ENCODE data around the gene RANBP1.
"Not testable (repeated sequence)": the region's sequence is repeated elsewhere in the genome, so short reads cannot be mapped to it uniquely, and the experiment has no call there.

Gene RANBP1

DNA sequence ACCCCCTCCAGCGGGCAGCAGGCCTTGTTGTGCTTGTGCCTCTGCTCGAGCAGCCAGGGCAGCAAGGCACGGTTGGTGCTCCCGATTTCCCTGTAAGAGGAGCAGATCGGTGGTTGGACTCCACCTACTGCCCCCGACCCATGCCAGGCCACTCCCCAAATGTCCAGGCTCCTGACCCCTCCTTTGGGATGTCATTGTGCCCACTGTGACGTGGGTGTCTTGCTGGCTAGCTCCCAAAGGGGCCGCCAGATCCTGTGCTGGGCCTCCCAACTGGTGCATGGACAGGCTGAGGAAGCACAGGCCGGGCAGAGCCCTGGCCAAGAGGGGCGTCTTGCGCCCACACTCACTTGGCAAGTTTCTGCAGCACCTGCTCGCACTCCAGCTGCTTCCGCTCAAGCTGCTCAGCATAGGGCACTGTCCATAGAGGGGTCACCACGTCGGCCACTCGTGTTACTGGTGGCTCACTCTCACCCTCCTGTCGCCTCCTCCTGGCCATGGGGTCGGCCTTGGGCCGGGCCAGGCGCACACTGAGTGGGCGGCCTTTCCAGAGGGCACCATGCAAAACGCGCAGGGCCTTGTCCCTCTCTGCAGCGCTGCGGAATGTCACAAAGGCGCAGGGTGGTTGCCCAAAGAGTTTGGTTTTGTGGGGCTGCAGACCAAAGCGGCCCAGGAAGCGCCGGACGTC is at the start of gene RANBP1:
TSS of gene RANBP1 (plus strand) at position 414 of the 685 bp plus-strand sequence. CDS start at position 495, 81 bp downstream.
- no peak for DNase-seq

DNA sequence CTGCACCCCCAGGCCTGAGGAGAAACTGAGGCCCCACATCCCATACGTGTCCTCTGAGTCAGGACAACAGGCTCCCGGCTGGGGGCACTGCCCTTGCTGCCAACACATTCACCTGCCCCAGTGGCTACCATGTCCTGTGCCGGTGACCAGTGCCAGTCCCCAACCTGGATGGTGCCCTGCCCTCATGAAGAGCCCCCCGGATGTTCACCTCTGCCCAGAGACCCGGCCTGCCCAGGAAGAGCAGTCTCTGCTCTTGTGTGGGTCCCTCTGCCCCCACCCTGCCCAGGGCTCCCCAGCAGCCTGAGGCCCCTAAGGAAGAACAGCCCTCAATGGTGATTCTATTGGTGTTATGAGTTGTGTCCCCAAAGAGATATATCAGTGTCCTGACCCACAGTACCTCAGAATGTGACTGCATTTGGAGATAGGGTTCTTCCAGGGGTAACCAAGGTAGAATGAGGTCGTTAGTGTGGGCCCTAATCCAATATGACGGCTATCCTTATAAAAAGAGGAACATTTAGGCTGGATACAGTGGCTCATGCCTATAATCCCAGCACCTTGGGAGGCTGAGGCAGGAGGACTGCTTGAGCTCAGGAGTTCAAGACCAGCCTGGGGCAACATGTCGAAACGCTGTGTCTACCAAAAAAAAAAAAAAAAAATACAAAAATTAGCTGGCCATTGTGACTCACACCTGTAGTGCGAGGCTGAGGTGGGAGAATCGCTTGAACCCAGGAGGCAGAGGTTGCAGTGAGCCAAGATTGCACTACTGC is 49.1 kb upstream of the RANBP1 start:
- no peak for DNase-seq

DNA sequence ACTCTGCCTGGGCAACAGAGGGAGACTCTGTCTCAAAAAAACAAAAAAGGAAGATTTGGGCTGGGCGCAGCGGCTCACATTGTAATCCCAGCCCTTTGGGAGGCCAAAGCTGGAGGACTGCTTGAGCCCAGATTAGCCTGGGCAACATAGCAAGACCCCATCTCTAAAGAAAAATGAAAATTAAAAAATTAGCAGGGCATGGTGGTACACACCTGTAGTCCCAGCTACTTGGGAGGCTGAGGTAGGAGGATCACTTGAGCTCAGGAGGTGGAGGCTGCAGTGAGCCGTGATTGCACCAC is 48.6 kb upstream of the RANBP1 start:
- DNase-seq, result not testable (repeated sequence)

DNA sequence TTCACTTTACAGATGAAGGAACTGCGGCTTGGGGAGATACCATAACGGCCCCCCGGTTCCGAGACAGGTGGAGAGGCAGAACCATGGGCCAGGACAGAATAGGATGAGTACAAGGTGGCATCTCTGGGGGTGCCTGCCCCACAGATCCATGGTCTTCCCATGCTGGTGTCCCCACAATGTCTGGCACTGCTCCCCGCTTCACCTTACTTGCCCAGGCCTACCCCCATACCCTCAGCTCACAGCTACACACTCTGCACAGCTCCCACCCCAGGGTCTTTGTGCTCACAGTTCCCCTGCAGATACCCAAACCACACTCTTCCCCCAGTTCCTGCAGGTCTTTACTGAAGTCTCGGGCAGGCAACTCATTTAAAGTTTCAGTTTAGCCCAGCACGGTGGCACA is 47.3 kb upstream of the RANBP1 start:
- DNase-seq, result no peak

DNA sequence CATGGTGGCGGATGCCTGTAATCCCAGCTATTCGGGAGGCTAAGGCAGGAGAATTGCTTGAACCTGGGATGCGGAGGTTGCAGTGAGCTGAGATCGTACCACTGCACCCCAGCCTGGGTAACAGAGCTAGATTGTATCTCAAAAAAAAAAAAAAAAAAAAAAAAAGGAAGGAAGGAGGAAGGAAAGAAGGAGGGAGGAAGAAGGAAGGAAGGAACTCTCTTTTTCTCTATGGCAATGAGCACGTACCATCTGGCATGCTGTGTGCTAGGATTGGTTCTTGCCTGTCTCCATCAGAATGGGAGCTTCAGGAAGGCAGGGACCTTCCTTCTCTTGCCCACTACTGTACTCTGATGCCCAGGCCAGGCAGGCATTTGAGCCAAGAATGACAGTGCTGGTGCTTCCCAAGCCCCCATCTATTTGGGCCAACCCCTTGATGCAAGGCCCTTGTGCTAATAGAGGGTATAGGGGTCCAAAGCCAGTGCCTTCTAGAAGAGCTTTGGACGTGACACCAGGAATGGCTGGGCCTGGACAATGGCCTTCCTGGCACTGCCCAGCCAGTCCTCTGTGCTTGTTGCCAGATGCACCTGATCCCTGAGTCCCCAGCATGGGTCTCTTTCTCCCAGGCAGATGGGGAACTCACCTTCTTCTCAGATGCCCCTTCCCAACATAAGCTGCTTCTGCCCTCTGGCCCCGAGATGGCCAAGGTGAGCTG is 46.4 kb upstream of the RANBP1 start:
- DNase-seq, result no peak

DNA sequence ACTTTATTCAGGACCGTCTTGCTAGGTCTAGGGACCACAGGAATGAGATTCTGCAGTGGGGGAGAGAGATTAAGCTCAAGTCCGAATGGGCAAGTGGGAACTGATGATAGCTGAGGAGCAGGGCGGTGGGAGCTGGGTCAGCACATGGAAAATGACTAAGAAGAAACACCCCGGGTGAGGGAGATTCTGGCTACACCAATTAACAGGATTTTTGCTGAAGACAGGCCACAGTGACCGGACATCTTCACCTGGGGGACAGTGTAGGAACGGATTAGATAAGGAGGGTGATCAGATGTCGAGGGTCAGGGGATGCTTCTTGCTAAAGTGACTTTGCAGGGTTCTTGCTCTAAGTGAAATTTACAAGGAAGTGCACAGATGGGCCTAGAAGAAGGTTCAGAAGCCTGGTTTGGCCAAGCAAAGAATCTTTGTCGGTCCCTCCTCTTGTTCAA is 44.4 kb upstream of the RANBP1 start:
- DNase-seq, result no peak

DNA sequence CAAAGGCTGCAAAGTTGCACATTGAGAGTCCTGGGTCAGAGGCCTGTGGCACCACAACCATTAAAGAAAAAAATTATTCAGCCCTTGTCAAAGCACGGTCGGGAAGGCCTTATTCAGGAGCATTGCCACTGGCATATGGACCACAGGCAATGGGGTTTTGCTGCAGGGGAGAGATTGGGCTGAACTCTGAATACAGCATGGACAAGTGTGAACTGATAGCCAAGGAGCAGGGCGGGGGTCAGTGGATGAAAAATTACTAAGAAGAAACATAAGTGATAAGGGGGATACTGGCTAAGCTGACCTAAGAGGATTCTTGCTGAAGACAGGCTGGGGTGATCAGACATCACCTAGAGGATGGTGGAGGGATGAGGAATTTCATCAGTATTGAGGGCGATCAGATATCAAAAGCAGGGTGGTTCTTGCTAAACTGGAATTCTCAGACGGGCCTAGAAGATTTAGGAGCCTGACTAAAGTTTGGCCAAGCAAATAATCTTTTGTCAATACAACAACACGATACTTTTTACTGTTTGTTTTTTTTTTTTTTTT is 39.2 kb upstream of the RANBP1 start:
- DNase-seq, result no peak

DNA sequence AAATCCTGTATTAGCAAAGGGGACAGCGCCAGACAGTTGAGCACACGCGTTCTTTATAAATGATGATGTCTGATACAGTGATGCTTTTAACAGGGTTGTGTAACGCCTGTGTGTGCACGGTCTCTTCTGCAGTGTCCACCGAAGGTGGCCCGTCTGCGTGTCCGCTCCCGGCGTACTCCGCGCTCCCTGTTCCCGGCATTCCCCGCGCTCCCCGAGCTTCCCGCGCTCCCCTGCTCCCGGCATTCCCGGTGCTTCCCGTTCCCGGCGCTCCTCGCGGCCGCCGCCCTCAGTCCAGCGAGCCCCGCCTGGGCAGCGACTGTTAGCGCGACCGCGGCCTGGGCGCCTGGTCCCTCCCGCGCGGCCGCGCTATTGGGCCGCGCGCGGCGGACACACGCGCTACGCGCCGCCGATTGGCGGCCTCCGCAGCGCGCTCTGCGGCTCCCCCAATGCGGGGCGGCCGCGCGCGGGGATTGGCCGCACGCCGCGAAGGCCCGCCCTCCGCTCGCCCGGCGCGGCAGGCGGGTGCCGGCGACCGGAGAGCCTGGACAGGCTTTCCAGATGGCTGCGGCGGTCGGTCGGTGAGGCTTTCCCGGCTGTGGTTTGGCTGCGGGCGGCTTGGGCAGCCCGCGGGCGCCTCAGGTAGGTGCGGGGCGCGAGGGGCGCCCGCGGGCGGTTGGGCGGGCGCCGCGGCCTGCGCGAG is 36.0 kb upstream of the RANBP1 start, which contains the start of gene DGCR8:
TSS of gene DGCR8 (plus strand) at position 497 of the 700 bp plus-strand sequence. CDS start 5,723 bp downstream, outside the sequence.
- DNase-seq, result peak; percentile 51 to 81

DNA sequence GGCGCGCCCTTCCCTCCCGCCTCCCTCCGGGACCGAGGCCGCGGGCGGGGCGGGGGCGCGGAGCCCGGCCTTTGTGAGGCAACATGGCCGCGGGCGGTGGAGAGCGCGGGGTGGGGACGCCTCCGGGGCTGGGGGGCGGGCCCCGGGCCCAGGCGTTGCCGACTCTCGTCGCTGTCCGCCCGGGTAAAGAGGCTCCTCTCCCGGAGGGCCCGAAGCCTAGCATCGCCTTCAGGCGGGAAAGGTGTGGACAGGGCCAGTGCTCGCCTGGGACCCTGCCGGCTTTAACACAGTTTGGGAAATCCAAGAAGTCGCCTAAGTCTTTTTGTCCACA is 35.5 kb upstream of the RANBP1 start:
- peak in 1 of 2 experiments; percentile 53 for DNase-seq

DNA sequence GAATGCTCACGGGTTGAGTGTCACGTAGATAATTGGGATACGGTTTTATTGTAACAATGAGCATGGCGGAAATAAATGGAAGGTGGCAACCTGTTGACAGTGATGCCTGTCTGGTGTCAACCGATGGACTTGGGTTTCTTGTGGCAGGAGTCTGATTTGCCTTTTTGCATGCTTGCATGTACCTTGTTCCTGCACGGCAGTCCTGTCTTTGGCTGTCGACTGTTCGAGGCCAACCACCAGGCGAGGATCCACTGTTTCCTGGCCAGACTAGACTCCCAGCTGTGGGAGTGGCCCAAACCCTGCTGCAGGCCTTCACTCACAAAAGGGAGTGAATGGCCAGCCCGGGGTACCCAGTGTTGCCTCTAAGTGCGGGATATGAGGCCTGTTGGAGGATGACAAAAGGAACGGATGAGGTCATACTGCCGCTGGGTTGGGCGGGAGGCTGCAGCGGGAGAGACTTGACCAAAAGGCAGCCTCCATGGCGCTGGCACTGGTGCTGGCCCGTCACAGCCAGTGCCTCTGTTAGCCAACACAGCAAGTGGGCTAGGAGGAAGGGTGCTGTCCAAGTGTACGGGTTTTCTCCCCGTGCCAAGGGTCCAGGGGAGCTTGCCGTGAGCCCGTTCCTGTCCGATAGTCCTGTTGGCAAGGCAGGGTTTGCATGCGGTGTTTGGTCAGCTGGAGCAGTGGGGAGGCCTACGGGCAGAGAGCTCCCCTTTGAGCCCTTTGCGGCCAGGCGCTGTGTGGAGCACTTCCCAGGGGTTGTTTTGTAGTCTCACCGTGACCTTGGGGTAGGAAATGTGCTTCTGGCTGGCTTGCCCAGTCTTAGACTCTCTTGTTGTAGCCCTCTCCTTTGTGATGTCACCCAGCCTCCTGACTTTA is 34.9 kb upstream of the RANBP1 start:
- no peak for DNase-seq

DNA sequence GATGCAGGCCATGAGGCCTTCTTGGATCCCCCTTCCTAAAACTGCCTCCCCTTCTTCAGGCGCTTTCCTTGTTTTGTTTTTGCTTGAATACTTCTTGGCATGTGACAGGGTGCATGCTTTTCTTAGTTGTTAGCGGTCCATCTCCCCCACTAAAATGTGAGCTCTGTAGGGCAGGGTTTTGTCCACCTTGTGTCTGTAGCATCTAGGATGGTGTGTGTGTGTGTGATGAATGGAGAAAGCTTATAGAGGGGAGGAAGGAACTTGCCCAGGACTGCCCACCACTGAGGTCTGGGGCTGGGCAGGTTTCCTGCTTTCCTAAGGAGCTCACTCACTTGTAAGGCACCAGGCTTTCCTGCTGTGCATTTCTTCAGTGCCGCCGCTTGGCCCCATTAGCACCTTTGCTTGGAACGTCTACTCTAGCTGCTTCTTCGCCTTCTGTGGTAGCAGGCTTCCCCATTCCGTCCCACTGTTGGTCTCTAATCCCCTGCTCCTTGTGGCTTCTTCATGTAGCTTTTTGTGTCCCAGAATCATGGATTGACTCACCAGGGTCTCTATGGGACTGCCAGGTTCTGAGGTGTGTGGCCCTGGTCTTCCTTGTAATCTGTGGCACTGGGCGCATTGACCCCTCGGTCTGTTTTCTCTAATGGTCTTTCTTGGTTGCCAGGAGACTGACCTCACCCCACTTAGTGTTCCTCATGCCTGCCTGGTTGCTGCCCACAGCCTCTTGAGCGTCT is 32.6 kb upstream of the RANBP1 start:
- no peak for DNase-seq

DNA sequence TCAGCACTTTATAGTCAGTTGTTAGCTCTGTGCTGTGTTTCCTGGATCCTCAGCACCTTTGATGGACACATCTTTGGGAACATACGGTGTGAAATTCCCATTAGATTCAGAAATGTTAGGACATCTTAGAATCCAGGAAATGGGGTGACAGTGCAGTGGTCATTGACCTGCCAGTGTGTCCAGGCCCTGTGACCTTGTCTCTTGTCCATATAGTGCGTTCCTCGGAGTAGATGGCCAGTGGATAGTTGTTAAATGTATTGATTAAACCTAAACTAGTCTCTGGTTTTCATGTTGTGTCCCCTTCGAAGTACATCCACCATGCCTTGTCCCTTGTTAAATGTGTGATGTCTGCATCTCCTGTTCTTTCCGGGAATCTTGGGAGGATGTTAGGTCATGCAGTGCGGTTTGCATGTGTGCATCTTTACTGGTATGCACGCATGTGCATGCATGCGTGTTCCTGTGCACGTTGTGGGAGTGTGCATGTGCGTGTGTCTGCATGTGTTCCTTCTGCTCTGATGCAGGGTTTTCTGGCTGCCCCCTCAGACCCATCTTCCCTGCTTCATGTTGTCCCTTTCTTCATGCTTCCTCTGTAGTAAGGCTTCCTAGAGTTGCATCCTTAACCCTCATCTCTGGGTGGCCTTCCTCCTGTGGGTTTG is 31.9 kb upstream of the RANBP1 start:
- DNase-seq, result no peak

DNA sequence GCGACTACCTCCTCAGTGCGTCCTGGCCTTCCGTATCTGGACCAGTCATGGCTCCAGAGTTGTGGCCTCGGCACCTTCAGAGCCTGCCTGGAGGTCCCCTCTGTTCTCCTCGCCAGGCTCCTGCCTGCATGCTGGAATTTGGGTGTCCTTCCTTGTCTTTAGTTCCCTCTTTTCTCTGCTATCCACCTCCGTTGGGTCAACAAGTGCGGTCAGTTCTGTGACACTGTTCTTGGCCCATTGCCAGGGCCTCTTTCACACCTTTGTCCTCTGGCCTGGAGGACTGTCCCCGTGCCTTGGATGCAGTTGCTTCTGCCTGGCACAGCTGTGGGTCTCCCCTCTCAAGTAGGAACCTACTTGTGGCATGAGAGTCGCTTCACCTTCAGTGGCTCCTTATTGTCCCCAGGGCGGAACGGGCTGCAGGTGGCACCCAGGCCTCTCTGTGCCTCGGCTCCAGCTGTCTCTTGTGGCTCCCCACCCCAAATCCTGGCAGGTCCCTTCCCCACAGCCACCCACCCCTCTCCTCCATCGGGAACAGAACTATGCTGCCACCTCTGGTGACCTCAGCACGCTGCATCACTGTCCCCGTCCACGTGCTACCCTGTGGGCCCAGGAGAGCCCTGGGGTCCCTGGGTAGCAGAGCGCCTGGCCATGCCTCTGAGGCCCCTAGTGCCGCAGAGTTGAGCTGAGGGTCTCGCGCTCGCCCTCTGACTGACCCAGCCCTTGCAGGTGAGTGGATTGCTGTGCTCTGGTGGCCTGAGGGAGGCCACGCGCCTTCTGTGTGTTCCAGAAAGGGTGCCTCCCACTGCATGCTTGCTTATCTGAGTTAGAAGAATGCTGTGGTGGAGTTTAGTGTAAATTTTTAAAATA is 31.1 kb upstream of the RANBP1 start:
- DNase-seq, result no peak

DNA sequence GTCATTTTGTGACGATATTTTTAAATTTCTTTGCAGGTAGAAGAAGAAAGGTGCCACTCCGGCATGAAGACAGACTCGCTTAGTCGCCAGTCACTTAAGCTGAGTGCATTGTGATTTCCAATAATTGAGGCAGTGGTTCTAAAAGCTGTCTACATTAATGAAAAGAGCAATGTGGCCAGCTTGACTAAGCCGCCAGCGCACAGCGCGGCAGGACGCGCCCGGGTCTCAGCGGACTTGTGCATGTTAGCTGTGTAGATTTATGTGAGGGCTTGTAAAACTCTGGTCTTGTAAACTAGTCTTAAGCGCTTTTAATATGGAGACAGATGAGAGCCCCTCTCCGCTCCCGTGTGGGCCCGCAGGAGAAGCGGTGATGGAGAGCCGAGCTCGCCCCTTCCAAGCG is 30.3 kb upstream of the RANBP1 start:
- DNase-seq, result no peak

DNA sequence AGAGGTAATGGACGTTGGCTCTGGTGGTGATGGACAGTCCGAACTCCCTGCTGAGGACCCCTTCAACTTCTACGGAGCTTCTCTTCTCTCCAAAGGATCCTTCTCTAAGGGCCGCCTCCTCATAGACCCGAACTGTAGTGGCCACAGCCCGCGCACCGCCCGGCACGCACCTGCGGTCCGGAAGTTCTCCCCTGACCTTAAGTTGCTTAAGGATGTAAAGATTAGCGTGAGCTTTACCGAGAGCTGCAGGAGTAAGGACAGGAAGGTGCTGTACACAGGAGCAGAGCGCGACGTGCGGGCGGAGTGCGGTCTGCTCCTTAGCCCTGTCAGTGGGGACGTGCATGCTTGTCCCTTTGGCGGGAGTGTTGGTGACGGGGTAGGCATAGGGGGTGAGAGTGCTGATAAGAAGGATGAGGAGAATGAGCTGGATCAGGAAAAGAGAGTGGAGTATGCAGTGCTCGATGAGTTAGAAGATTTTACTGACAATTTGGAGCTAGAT is 29.8 kb upstream of the RANBP1 start:
- no peak for DNase-seq

DNA sequence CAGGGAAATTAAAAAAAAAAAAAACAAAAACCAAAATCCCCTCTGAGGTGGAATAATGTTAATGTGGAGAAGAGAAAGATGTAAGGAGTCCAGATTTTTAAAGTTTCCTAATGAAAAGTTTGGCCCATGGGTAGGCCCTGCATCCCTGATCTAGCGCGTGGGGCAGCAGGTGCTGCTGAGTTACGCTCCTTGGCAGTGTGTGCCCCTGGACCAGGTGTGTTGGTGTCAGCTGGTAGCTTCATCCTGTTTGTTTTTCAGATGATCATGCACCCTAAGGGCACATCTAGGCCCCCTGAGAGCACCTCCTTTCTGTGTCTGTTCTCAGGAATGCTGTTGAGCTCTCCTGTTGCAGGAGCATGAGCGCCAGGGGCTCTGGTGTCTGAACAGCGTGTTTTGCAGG is 29.1 kb upstream of the RANBP1 start:
- DNase-seq, result no peak

DNA sequence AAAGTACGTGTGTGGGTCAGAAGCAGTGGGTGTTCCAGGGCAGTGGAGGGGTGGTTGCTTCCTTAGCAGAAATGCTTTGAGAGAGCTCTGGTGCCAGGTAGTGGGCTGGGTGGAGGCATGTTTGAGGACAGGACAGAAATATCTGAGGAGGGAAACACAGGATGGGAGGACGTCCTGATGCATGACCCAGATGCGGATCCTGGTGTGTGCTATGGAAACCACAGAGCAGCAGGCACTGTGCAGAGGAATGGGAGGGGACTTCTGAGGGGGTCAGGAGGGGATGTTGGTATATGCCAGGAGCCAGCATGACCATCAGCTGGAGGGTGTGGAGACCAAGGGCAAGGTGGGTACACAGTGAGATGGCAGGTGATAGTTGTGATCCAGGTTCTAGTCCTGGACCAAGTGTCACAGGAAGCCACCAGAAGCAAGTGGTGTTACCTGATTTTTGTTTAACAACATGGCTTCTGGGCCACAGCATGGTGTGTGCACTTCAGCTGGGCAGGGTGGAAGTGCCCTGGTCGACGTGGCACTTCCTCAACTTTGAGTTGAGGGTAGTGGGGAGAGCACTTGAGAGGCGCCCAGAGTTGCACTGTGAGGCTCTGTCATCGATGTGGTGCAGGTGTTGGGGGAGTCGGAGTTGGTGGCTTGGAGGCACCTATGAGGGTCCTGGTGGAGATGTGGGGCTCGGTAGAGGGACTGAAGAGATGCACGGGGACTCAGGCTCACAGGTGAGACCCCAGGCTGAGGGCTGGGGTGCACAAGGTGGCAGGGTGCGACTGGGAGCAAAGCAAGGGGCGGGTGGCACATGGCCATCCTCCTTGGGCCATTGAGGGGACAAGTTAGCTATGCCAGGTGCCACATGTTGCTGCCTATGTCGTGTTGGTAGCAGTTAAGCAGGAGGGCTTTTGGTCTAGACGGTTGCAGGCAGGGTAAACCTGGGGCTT is 28.3 kb upstream of the RANBP1 start:
- DNase-seq, result no peak

DNA sequence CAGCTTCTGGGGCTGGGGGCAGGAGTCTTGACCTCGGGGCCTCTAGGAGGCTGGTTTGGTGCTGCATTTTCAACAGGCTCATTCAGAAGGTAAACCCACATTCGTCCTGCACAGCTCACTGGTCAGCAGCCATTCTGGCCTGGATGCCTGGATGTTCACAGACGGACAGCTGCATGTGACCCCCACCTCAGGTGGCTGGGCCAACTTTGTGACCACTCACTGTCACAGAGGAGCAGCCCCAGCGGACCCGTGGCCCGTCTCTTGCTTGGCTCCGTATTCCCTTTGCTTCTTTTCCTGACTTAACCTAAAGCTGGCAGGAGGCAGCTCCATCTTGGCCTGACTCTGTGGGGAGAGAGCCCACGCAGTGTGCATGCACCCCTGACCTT is 27.6 kb upstream of the RANBP1 start:
- no peak for DNase-seq

All from NCI-H187 (cell line).